RWPE2 (cell line): Measurements from ENCODE around the gene CNNM2.
"Not testable (repeated sequence)": the region's sequence is repeated elsewhere in the genome, so short reads cannot be mapped to it uniquely, and the experiment has no call there.

ENCODE experiments used
- ATAC-seq: fragments of 200-7000 bp; cut with Tn5 transposase; 3 replicates; pipeline ENCODE4 v1.9.1; 2021; ENCODE audit warnings: low read depth
- DNase-seq: peaks from one replicate; pipeline ENCODE4 v3.0.0-alpha.2; 2020; ENCODE audit warnings: low spot score
- H3K27ac ChIP-seq: fragments of 450-650 bp; 2 replicates; pipeline ENCODE4 v1.5.1; 2017; ENCODE audit warnings: mild to moderate bottlenecking; ENCODE audit not compliant: poor library complexity, severe bottlenecking
- H3K27me3 ChIP-seq: fragments of 250-450 bp; sonication (Bioruptor Pico); 2 replicates; pipeline ENCODE4 v1.5.1; 2021; ENCODE audit warnings: mild to moderate bottlenecking, moderate library complexity; ENCODE audit not compliant: insufficient read depth, poor library complexity, severe bottlenecking
- H3K36me3 ChIP-seq: fragments of 250-450 bp; sonication (Bioruptor Pico); 2 replicates; pipeline ENCODE4 v1.5.1; 2020; ENCODE audit warnings: low read depth, mild to moderate bottlenecking, moderate library complexity
- H3K4me1 ChIP-seq: fragments of 250-450 bp; sonication (Bioruptor Pico); 2 replicates; pipeline ENCODE4 v1.5.1; 2021; ENCODE audit warnings: mild to moderate bottlenecking, moderate library complexity; ENCODE audit not compliant: insufficient read depth, poor library complexity, severe bottlenecking
- H3K4me3 ChIP-seq: fragments of 250-450 bp; sonication (Bioruptor Pico); 2 replicates; pipeline ENCODE4 v1.5.1; 2021; ENCODE audit warnings: mild to moderate bottlenecking, moderate library complexity; ENCODE audit not compliant: severe bottlenecking
- H3K9me3 ChIP-seq: fragments of 250-450 bp; sonication (Bioruptor Pico); 2 replicates; pipeline ENCODE4 v1.5.1; 2021; ENCODE audit warnings: mild to moderate bottlenecking, moderate library complexity; ENCODE audit not compliant: severe bottlenecking
- TF ChIP-seq, protein P1 (sequence below): fragments of 450-650 bp; IDR thresholded peaks from one replicate; pipeline ENCODE4 v1.5.1; 2017; ENCODE audit warnings: mild to moderate bottlenecking, moderate library complexity; ENCODE audit not compliant: poor library complexity, severe bottlenecking

CNNM2 gene

DNA sequence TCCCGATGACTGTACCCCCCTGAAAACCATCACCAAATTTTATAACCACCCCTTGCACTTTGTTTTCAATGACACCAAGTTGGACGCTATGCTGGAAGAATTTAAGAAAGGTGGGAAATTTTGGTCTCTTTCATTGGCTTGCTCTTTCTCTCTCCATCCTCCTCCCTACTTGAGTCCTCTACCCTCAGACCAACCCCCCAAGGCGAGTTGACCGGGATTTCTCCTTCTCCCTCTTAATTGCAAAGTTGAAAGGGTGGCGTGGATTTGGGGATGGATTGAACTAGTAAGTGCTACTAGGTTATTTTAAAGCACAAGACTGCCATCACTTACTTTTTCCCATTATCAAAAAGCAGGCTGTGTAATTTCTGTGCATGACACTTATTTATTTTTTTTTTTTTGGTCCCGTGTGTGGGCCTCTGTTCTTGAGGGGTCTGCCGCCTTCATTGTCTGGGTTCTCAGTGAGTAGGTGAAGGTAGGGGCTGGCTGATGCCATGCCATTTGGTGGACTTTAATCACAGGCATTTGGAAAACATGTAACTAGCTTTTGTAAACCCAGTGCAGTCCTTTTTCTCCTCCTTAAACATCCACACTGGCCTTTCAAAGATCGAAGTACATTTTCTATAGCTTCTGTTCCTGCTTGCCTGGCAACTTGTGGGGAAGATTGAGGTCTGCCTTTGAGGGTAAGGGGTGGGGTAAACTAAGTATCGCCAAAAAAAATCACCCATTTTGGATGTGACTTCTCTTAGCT, 2.1 kb downstream of the CNNM2 start:
- Histone ChIP-seq H3K36me3 (no peaks in the 10 kb centered on the region), H3K27me3 (no peaks in the 10 kb centered on the region), H3K27ac (no peak overlapping the region), H3K4me1 (peaks cover 5% of the 10 kb centered on the region), H3K4me3 (no peak overlapping the region), H3K9me3 (no peaks in the 10 kb centered on the region)
- ATAC-seq (no peak), DNase-seq (no peak)
- TF ChIP-seq, protein P1, sequence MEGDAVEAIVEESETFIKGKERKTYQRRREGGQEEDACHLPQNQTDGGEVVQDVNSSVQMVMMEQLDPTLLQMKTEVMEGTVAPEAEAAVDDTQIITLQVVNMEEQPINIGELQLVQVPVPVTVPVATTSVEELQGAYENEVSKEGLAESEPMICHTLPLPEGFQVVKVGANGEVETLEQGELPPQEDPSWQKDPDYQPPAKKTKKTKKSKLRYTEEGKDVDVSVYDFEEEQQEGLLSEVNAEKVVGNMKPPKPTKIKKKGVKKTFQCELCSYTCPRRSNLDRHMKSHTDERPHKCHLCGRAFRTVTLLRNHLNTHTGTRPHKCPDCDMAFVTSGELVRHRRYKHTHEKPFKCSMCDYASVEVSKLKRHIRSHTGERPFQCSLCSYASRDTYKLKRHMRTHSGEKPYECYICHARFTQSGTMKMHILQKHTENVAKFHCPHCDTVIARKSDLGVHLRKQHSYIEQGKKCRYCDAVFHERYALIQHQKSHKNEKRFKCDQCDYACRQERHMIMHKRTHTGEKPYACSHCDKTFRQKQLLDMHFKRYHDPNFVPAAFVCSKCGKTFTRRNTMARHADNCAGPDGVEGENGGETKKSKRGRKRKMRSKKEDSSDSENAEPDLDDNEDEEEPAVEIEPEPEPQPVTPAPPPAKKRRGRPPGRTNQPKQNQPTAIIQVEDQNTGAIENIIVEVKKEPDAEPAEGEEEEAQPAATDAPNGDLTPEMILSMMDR, result no peak

DNA sequence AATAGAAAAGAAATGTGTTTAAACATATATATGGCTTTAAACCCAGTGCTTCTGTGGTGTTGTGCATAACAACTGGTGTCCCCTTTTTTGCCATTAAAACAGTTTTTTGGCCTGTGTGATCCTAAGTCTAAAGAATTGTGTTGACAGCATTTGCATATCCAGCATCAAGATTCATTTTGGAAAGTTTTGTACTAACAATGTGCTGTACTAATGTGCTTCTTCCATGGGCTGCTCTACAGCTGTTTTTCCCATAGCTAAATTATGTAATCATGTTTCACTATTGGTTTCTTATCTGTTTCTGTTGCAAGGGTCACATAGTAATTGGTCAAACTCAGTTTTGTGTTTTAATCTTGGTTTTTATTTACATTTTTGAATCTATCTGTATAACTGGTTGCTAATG, 5.5 kb downstream of the CNNM2 start:
- TF ChIP-seq, protein P1, result no peak
- Histone ChIP-seq H3K4me1 (peaks cover 5% of the 10 kb centered on the region), H3K27me3 (no peaks in the 10 kb centered on the region), H3K27ac (no peak overlapping the region), H3K36me3 (no peaks in the 10 kb centered on the region; the same call in 1 of the 2 replicates), H3K4me3 (no peak overlapping the region), H3K9me3 (no peaks in the 10 kb centered on the region)
- ATAC-seq, result no peak
- DNase-seq, result no peak

DNA sequence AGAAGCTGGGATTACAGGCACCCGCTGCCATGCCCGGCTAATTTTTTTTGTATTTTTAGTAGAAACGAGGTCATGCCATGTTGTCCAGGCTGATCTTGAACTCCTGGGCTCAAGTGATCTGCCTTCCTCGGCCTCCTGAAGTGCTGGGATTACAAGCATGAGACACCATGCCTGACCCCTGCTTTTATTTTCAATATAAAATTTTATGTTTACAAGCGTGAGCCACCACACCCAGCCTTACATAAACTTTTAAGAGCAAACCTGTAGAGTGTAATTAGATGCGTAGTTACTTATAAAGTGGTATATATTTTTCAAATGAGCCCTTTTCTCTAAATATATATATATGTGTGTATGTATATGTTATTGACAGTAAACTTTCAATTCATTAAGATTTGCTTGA, 8.7 kb downstream of the CNNM2 start:
- ATAC-seq, result no peak
- Histone ChIP-seq H3K27me3 (no peaks in the 10 kb centered on the region), H3K4me1 (no peaks in the 10 kb centered on the region), H3K27ac (no peak overlapping the region), H3K9me3 (no peaks in the 10 kb centered on the region), H3K4me3 (no peak overlapping the region), H3K36me3 (no peaks in the 10 kb centered on the region; the same call in 1 of the 2 replicates)
- TF ChIP-seq, protein P1, result no peak
- DNase-seq, result no peak

DNA sequence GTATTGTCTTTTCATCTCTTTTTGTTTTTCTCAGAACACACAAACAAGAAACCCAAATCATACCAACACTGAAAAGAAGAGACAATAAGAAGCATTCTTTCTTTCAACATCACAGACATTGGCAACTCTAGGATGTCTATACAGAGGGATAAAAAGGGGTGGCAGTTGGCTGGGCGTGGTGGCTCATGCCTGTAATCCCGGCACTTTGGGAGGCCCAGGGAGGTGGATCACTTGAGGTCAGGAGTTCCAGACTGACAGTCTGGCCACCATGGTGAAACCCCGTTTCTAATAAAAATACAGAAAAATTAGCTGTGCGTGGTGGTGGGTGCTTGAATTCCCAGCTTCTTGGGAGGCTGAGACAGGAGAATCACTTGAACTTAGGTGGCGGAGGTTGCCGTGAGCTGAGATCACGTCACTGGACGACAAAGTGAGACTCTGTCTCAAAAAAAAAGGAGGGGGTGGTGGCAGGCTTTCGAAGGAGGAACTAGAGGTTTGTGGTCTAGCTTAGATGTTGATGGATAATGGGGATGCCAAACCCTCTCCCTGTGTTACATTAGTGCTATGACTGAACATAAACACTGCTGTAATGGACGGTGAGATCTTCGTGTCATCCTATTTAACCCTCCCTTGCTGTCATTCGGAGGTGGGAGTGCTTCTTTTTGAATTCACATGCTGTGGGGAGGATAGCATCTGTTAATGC, 9.4 kb downstream of the CNNM2 start:
- Histone ChIP-seq H3K4me1 (no peaks in the 10 kb centered on the region), H3K4me3 (no peak overlapping the region), H3K36me3 (no peaks in the 10 kb centered on the region; the same call in 1 of the 2 replicates), H3K9me3 (no peaks in the 10 kb centered on the region), H3K27ac (no peak overlapping the region), H3K27me3 (no peaks in the 10 kb centered on the region)
- TF ChIP-seq, protein P1, result no peak
- DNase-seq (no peak), ATAC-seq (no peak)

DNA sequence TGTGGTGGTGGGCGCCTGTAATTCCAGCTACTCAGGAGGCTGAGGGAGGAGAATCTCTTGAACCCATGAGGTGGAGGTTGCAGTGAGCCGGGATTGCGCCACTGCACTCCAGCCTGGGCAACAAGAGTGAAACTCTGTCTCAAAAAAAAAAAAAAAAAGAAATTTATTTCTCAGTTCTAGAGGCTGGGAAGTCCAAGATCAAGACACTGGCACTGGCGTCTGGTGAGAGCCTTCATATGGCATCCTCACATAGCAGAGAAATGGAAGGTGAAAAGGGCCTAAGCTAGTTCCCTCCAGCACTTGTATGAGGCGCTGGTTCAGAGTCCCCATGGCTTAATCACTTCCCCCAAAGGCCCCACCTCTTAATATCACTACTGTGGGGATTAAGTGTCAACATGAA, 10.3 kb downstream of the CNNM2 start:
- H3K4me3 ChIP-seq, H3K27me3 ChIP-seq, H3K27ac ChIP-seq, H3K9me3 ChIP-seq, ATAC-seq, H3K36me3 ChIP-seq, H3K4me1 ChIP-seq, DNase-seq: not testable (repeated sequence)
